ENCODE data around the gene SIX2. TPM values are rescaled to one million over a fixed set of nuclear protein-coding genes. Genes with fewer than 3 reads are reported as not detected.
A peak's percentile ranks its signal among the peaks of the same experiment; 100 is the strongest.

The SIX2 gene
- total and polyA plus RNA-seq, 12 donors, result 0.06 to 0.40 (median 0.14) TPM; not detected in 5

GRCh38 chr2:45010702-45011012 is 1.4 kb upstream of the SIX2 start:
- Histone ChIP-seq H3K9me3 (replicated peaks in 1 of 3) (no peaks in the 10 kb centered on the region), H3K27ac (no peak overlapping the region), H3K4me1 (replicated peaks in 1 of 2) (peaks cover 21 to 33% of the 10 kb centered on the region in 2 donors), H3K36me3 (replicated peaks in 1 of 2) (no peaks in the 10 kb centered on the region), H3K4me3 (peak overlapping the region in 1 of 4 donors; percentile 58), H3K27me3 (peaks cover 73% of the 10 kb centered on the region)
- 26 to 37% (median 32%) methylated on average over 2 to 5 of the region's 5 CpGs for WGBS, 4 donors
- DNase-seq, result no peak
- intact Hi-C loops (cut with DNase I), result no loop called here
- no peak for TF ChIP-seq POLR2A (IDR thresholded peaks at IDR 0.05)
- TF ChIP-seq CTCF (IDR thresholded peaks at IDR 0.05), result no peak

- intact Hi-C loops (cut with DNase I), result no loop called here
- Histone ChIP-seq H3K36me3 (replicated peaks in 1 of 2) (no peaks in the 10 kb centered on the region), H3K27ac (peak overlapping the region in 2 of 5 donors; percentile 32 to 50), H3K27me3 (peaks cover 78% of the 10 kb centered on the region), H3K4me3 (peak overlapping the region in 2 of 4 donors; percentile 28 to 58), H3K9me3 (replicated peaks in 1 of 3) (no peaks in the 10 kb centered on the region), H3K4me1 (replicated peaks in 1 of 2) (peaks cover 21 to 34% of the 10 kb centered on the region in 2 donors)
- peak; percentile 33 to 68 (median 57) for DNase-seq
- 2 to 8% (median 3%) methylated on average over 5 to 56 of the region's 56 CpGs for WGBS, 4 donors
- TF ChIP-seq CTCF (IDR thresholded peaks at IDR 0.05), result no peak
- peak in 1 of 2 donors; percentile 17 for TF ChIP-seq POLR2A (IDR thresholded peaks at IDR 0.05)
Observed at GRCh38 chr2:45009928-45010701, 863 bp upstream of the SIX2 start.

- Histone ChIP-seq H3K4me3 (peak overlapping the region in 2 of 4 donors; percentile 31 to 58), H3K9me3 (replicated peaks in 1 of 3) (no peaks in the 10 kb centered on the region), H3K27me3 (peaks cover 85% of the 10 kb centered on the region), H3K27ac (no peak overlapping the region), H3K4me1 (replicated peaks in 1 of 2) (peaks cover 21 to 31% of the 10 kb centered on the region in 2 donors), H3K36me3 (replicated peaks in 1 of 2) (no peaks in the 10 kb centered on the region)
- 13 to 38% (median 19%) methylated on average over 14 to 75 of the region's 75 CpGs for WGBS, 4 donors
- TF ChIP-seq CTCF (IDR thresholded peaks at IDR 0.05), result no peak
- no peak for TF ChIP-seq POLR2A (IDR thresholded peaks at IDR 0.05)
- intact Hi-C loops (cut with DNase I), result no loop called here
- peak in 4 of 7 donors; percentile 38 to 59 (median 47) for DNase-seq
Observed at GRCh38 chr2:45008296-45009129, 739 bp downstream of the SIX2 start.

- peaks cover 21 to 25% of the 10 kb centered on the region in 2 donors for H3K4me1 ChIP-seq (replicated peaks in 1 of 2)
- DNase-seq, result no peak
- intact Hi-C loops (cut with DNase I), result no loop called here
- no peaks in the 10 kb centered on the region for H3K36me3 ChIP-seq (replicated peaks in 1 of 2)
- no peak overlapping the region for H3K27ac ChIP-seq
- H3K4me3 ChIP-seq, result no peak overlapping the region
- H3K27me3 ChIP-seq, result peaks cover 85% of the 10 kb centered on the region
- WGBS, 4 donors, result 68 to 77% (median 70%) methylated on average over 4 to 6 of the region's 6 CpGs
- TF ChIP-seq POLR2A (IDR thresholded peaks at IDR 0.05), result no peak
- no peak for TF ChIP-seq CTCF (IDR thresholded peaks at IDR 0.05)
- no peaks in the 10 kb centered on the region for H3K9me3 ChIP-seq (replicated peaks in 1 of 3)
Observed at GRCh38 chr2:45007961-45008295, 1.3 kb downstream of the SIX2 start.
